ENCODE measurements around the gene MYOZ3.
A peak's percentile ranks its signal among the peaks of the same experiment; 100 is the strongest.

MYOZ3 gene

DNA sequence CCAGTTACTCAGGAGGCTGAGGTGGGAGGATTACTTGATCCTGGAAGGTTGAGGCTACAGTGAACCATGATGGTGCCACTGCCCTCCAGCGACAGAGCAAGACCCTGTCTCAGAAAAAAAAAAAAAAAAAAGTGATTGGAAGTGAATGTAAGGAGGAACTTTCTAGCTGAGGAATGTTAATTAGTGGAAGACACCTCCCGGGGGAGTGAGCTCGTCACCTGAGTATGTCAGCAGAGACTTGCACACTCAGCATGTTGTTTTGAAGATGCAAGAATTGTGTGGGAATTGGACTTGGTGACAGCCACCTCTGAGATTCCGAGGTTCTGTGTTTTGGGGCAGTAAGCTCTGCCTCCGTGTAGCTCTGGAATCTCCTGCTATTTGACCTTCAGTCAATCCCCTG lies 17.0 kb upstream of the MYOZ3 start:
- no peak for DNase-seq

DNA sequence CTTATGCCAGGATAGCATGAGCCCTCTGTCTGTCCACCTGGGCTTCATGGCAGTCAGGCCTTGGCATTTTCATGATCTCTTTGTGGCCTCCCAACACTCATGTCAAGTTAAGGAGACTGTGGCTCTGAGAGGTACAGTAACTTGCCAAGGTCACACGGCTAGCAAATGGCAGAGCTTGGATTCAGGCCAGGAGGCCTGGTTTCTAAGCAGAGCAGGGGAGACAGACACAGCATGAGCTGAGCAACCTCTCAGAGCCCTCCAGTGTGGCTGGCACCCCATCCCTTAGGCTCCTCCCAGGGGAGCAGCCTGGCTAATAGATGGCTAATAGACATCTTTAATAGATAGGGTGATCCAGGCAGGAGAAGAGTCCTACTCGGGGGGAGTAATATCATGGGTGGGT lies 16.5 kb upstream of the MYOZ3 start:
- no peak for DNase-seq

DNA sequence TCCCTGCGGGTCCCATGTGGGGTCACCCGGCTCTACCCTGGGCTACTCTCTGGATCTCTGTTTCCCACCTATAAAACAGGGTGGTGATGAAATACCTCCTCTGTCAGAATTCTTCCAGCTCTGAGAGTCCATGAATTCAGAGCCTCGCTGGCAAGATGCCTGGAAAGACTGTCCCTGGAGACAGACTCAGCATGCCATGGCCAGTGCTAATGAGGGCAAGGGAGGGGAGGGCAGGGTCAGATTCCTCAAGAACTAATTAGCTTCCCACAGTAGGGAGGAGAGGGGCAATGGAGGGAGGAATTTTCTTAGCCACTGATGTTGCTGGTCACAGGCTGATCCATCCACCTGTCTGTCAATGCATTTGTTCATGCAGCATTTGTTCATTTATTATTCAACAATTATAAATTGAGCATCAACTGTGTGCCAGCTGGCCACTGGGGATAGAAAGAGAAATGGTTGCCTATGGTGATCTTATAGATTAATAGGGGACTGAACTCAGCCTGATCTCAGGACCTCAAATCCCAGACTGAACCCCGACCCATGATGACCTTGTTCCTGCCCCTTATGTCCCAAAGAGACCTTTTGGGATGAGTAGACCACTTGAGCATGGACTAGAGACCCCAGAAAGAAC lies 15.9 kb upstream of the MYOZ3 start:
- no peak for DNase-seq

DNA sequence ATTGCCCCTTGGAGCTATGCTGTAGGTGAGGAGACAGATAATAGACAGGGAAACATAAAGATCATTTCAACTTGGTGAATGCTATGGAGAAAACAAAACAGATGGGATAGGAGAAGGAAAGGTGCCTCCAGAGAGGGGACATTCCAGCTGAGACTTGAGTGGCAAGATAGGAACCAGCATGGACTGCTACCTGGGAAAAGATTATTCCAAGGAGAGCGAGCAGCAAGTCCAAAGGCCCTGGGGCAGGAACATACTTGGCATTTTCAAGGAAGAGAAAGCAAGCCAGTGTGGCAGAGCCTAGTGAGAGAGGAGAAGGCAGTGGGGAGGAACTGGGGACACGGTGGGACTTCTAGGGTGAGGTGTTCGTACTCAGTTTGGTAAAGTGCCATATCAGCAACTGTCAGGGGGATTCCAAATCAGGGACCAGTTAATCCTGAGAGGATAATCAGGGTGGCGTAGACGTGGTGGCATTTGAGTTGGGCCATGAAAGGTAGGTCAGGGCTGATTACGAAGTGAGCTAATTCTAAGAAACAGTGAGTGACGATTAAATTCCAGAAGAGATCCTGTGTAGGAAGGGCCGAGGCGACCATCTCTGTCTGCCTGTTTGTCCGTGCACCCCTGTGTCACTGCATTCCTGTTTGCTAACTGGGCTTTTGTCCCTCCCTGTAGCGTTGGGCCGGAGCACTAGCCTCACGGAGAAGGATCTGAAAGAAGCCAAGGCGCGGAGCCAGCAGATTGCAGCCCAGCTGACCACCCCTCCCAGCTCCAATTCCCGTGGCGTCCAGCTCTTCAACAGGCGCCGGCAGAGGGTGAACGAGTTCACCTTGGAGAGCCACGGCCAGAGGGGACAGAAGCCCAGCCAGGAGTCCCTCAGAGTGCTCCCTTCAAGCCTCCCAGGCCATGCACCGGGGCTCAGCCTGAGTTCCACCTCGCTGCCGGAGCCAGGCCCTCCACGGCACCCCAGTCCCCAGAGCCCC lies 13.5 kb upstream of the MYOZ3 start:
- no peak for DNase-seq

DNA sequence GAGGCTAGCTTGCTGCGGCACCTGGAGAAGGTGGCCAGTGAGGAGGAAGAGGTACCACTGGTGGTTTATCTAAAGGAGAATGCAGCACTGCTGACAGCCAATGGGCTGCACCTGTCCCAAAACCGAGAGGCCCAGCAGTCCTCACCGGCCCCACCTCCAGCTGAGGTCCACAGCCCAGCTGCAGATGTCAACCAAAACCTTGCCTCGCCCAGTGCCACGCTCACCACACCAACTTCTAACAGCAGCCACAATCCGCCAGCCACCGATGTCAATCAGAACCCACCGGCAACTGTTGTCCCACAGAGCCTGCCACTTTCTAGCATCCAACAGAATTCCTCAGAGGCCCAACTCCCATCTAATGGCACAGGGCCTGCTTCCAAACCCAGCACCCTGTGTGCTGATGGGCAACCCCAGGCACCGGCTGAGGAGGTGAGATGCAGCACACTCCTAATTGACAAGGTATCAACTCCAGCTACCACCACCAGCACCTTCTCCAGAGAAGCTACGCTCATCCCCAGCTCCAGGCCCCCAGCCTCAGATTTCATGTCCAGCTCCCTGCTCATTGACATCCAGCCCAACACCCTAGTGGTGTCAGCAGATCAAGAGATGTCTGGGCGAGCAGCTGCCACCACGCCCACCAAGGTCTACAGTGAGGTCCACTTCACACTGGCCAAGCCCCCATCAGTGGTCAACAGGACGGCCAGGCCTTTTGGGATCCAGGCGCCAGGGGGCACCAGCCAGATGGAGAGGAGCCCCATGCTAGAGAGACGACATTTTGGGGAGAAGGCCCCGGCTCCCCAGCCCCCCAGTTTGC lies 12.6 kb upstream of the MYOZ3 start:
- no peak for DNase-seq

DNA sequence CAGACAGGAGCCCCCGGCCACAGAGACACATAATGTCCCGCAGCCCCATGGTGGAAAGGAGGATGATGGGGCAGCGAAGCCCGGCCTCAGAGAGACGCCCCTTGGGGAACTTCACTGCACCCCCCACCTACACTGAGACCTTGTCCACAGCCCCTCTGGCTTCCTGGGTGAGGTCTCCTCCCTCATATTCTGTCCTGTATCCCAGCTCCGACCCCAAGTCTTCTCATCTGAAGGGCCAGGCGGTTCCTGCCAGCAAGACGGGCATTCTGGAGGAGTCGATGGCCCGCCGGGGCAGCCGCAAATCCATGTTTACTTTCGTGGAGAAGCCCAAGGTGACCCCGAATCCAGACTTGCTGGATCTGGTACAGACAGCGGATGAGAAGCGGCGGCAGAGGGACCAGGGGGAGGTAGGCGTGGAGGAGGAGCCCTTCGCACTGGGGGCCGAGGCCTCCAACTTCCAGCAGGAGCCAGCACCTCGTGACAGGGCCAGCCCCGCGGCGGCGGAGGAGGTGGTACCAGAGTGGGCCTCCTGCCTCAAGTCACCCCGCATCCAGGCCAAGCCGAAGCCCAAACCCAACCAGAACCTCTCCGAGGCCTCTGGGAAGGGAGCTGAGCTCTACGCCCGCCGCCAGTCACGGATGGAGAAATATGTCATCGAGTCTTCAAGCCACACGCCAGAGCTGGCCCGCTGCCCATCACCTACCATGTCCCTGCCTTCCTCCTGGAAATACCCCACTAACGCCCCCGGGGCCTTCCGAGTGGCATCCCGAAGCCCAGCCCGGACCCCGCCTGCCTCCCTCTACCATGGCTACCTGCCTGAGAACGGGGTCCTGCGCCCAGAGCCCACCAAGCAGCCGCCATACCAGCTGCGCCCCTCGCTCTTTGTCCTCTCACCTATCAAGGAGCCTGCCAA lies 11.7 kb upstream of the MYOZ3 start:
- no peak for DNase-seq

DNA sequence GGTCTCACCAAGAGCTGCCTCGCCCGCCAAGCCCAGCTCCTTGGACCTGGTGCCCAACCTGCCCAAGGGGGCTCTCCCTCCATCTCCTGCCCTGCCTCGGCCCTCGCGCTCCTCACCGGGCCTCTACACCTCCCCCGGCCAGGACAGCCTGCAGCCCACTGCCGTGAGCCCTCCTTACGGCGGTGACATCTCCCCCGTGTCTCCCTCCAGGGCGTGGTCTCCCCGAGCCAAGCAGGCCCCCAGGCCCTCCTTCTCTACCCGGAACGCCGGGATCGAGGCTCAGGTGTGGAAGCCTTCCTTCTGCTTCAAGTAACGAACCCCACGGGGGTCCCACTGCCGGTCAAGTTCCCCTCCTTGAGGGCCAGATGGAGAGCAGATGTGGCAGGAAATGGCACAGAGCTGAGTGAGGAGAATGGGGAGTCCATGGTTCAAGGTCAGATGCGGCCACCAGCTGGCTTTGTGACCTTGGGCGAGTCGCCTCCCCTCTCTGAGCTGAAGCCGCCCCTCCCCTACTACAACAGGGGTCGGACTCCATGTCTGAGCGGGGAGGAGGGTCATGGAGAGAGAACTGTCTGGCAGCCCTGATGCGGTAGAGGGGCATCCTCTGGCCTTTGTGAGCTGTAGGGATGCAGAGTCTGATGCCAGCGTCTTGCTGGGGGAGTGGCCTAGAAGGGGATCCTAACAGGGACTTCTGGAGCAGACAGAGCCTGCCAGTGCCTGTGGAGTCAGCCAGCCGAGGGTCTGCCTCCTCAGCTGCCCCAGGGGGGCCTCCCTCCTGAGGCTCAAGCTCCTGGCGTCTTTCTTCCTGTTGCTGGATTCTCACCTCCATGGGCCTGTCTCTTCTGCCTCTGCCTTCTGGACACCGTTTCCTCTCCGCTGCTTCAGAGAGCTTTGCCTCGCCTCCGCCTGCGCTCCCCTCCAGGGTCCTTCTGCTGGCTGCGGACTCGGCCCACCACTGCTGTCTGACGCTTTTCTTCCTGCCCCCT lies 10.7 kb upstream of the MYOZ3 start:
- no peak for DNase-seq

DNA sequence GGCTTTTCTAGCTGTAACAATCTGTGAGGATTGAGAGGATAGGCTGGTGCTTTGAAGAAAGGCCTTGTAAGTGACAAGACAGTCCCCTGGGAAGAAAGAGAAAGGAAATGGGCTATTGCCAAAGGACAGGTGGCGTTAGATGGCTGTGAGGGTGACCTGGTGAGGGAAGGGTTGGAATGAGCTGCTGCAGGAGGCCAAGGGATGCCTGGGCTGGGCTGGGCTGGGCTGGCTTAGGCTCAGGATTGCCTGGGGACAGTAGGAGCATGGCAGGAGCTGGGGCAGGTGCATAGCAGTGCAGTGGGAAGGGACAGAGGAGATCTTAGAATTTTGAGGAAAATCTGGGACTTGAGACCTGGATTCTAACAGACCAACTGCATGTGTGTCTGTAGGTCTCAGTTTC lies 9.7 kb upstream of the MYOZ3 start:
- no peak for DNase-seq

DNA sequence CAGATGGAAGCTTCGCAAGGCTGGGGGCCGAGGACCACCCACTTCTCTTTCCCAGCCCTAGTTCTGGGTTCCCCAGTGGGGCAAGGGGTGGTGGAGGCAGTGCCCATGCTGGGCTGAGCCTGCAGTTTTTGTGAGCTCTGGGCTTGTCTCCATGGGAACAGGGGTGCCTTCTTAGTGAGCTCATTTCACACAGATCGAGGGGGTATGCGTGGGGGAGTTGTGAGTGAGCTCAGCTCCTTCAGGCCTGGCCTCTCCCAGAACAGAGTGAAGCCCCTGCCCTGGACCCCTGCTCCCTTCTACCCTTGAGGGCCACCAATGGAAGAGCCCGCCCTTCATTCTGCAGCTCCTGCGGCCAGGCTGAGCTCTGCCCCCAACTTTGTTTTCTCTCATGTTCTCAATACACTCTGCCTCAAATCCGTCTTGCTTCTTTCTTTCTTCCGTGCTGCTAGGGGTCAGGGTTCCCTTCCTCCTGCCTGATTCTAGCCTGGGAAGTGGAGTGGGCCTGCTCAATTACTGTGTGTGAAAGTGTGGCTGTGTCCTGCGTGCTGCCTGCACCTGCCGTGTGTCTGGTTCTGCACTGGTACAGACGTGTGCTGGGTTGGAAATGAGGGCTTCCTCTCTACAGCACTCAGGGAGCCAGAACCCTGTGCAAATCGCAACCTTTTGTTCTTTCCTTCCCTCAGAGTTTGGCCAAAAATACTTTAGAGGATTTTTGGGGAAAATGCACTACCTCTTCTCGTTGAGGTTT lies 9.0 kb upstream of the MYOZ3 start:
- no peak for DNase-seq

DNA sequence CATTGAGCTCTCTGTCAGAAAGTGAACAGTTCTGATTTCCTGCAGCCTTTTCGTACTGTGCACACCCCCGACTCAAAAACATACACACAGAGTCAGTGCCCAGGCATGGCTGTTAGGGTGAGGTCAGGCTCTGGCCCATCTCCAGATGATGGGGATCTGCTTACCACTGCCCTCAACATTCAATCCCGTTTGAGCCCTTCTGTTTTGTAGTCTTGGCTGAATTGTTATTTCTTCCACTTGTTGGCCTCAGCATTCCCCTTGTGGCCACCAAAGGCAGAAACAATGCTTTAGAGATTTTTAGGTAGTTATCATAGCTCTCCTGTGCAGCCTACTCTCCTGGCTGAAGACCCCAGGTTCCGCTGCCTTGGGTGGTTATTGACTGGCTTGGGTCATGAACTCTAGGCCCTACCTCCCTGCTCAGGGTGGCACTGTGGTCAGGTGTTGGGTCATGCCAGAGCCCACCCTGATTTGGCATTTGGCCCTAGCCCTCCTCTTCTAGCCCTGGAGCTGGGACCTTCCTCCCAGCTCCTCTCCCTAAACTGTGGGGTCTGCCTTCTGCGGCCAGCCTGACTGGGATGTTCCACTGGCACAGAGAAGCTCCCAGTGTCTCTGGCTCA lies 7.8 kb upstream of the MYOZ3 start:
- DNase-seq: no peak

DNA sequence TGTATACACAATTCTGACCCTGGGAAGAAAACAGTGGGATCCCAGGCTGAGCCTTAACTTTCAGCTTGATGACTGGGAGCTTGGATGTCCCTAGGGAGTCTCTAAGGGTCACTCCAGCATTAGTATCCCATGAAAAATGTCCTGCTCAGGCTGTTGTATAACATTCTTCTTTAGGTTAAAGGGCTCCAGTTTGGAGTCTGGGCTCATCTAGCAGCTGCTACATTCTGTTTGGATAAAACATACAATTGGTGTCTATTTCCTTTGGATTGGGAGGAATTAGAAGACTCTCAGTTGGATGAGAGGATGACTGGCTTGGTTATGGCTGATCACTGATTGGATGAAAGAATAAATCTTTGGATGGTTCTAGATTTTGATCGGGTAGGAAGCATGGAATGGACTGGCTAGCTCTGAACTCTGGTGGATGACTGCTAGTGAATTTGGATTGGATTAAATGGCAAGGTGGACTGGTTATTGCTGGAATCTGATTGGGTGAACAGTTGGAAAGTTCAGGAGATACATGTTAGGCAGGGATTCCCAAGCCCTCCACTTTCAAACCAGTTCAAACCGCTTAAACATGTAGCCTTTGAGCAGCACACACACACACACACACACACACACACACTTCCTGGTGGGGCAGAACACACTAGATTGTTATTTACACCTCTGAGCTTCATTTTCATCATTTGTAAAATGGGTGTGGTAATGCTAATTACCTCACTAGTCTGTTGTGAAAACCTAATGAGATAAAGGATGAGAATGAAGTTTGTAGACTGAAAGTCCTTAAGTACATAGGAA lies 7.1 kb upstream of the MYOZ3 start:
- no peak for DNase-seq

DNA sequence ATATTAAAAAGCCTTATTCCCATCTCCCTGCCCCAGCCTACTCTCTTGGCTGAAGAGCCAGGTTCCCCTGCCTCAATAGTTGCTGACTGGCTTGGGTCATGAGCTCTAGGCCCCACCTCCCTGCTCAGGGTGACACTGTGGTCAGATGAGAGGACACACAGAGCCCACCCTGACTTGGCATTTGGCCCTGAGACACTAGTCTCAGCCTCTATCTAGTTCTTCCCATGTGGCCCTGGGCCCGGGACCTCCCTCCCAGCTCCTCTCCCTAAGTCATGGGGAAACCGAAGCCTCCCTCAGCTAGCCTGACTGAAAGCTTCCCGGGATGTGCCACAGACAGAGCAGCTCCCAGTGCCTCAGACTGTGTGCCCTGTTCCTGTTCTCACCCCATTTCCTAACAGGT lies 5.8 kb upstream of the MYOZ3 start:
- no peak for DNase-seq

DNA sequence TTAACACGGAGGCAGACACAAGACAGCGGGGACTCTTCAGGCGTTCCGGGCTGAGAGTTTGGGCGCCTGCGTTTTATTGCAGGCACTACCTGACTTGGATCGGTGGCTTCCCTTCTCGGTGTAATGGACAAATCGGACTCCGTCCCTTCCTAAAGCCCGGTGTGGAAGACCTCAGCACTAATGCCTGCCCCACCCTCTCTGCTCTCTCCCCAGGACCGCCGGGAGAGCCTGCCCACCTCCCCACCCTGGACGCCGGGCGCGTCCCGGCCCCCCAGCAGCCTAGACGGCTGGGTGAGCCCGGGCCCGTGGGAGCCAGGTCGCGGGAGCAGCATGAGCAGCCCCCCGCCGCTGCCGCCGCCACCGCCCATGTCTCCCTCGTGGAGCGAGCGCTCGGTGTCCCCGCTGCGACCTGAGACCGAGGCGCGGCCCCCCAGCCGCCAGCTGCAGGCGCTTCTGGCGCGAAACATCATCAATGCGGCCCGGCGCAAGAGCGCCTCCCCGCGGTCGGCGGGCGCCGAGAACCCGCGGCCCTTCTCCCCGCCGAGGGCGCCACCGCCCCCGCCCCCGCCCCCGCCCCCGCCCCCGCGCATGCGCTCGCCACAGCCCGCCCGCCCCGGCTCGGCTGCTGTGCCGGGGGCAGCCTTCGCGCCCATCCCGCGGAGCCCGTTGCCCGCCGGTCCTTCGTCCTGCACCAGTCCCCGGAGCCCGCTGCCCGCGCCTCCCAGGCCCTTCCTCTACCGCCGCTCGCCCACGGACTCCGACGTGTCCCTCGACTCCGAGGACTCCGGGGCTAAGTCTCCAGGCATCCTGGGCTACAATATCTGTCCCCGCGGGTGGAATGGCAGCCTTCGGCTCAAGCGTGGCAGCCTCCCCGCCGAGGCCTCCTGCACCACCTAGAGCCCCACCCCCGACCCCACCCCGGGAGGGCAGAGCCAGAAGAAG lies 4.6 kb upstream of the MYOZ3 start:
- peak; percentile 89 for DNase-seq

DNA sequence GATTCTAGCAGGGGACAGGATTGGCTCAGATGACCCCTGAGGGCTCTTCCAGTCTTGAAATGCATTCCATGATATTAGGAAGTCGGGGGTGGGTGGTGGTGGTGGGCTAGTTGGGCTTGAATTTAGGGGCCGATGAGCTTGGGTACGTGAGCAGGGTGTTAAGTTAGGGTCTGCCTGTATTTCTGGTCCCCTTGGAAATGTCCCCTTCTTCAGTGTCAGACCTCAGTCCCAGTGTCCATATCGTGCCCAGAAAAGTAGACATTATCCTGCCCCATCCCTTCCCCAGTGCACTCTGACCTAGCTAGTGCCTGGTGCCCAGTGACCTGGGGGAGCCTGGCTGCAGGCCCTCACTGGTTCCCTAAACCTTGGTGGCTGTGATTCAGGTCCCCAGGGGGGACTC lies 2.9 kb upstream of the MYOZ3 start:
- no peak for DNase-seq

DNA sequence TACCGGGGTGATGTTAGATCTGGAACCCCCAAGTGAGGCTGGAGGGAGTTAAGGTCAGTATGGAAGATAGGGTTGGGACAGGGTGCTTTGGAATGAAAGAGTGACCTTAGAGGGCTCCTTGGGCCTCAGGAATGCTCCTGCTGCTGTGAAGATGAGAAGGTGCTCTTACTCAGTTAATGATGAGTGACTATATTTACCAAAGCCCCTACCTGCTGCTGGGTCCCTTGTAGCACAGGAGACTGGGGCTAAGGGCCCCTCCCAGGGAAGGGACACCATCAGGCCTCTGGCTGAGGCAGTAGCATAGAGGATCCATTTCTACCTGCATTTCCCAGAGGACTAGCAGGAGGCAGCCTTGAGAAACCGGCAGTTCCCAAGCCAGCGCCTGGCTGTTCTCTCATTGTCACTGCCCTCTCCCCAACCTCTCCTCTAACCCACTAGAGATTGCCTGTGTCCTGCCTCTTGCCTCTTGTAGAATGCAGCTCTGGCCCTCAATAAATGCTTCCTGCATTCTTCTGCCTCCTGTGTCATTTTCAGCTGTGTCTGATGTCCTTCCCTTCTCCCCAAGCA lies 2.3 kb upstream of the MYOZ3 start:
- no peak for DNase-seq

DNA sequence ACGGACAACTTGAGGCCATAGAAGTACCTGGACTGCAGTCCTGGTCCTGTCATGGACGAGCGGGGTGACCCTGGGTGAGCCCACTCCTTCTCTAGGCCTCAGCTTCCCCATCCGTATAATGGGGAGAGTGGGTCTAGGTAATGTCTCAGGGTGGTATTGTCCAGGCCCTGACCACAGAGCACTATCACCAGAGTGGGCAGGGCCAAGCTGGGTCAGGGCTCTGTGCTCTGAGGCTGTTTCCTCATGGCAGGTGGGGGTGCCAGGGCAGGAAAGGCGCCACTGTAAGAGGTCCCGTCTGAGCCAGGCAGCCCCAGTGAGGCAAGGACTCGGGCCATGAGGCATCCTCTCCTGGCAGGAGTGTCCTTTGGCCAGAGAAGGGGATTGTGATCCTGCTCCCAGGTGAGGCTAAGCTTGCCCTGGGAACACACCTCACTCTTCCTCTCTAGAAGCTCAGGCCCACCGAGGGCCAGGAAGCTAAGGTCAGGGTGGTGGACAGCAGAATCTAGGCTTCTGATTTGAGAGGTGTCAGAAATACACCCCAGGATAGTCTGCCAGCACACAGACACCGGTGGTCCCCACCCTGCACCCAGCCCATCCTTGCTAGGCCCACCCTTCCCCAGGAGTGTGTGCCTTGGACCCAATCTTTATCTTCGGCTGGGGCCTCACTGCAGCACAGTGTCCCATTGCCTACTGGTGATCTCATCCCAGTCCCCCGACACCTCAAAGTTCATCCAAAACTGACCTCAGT lies 1.5 kb upstream of the MYOZ3 start:
- no peak for DNase-seq
